Measurements from ENCODE around the gene REC114. TPM values are rescaled to one million over a fixed set of nuclear protein-coding genes. Genes with fewer than 3 reads are reported as not detected.

Gene REC114
- total and polyA plus RNA-seq, 2 of the 8 experiments (the other 6 are each of a cell fraction or from before 2014, with no cell fraction given), result 0.12 TPM; not detected in 1

DNA sequence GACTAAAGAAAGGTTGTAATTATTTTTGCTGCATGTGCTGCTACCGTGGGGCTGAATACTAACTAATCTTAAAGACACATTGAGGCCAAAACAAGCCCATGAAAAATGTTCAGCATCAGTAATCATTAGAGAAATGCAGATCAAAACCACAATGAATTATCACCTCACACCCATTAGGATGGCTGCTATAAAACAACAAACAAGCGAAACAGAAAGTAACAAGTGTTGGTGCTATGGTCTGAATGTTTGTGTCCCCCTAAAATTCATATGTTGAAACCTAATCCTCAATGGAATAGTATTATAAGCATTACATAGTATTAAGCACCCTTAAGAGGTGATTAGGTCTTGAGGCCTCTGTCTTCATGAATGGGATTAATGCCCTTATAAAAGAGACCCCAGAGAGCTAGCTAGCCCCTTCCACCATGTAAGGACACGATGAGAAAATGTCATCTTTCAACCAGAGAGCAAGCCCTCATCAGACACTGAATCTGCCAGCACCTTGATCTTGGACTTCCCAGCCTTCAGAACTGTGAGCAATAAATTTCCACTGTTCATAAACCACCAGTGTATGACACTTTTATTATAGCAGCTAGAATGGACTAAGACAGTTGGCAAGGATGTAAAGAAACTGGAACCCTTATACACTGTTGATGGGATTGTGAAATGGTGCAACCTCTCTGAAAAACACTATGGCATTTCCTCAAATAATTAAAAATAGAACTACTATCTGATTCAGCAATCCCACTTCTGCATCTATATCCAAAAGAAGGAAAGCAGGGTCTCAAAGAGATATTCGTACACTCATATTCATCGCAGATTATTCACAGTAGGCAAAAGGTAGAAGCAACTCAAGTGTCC lies 76.1 kb downstream of the REC114 start:
- H3K27ac ChIP-seq (ENCODE audit: low read depth, low read length), result no peak overlapping the region
- no peak overlapping the region for H3K4me3 ChIP-seq (ENCODE audit: extremely low read depth in 1 of 4, insufficient read depth in 2 of 4, low read depth in 3 of 4, low read length in 4 of 4)
- H2BK120ac ChIP-seq (replicated peaks; ENCODE audit: low read depth, low read length), result no peak overlapping the region
- no peak for DNase-seq (ENCODE audit: low read depth in 1 of 2, low spot score in 2 of 2)
- H3K79me2 ChIP-seq (ENCODE audit: control insufficient read depth in 1 of 2, insufficient read depth in 2 of 2, low read length in 2 of 2), result no peaks in the 10 kb centered on the region
- peak; percentile 60 for FAIRE-seq
- peak overlapping the region; percentile 36; the same call in 1 of the 2 replicates for H2BK20ac ChIP-seq (ENCODE audit: low read length)
- 0 out of 2 replicates have a peak, but pooled peaks have one; percentile 19 for TF ChIP-seq E2F6 (IDR thresholded peaks at IDR 0.05)
- TF ChIP-seq ASH2L (IDR thresholded peaks at IDR 0.05; ENCODE audit: low read length), result peak; percentile 2
- no peak for TF ChIP-seq CEBPB (IDR thresholded peaks at IDR 0.05; ENCODE audit: low read depth, low read length)
- no peaks in the 10 kb centered on the region; a peak in 1 of 4 replicates for H3K9me3 ChIP-seq (ENCODE audit: insufficient read depth in 2 of 2, low read depth in 1 of 2, low read length in 1 of 2)
- no peak overlapping the region for H3K18ac ChIP-seq (ENCODE audit: extremely low read depth, low read length)
- H3K4me2 ChIP-seq (ENCODE audit: insufficient read depth in 1 of 2, low read depth in 2 of 2, low read length in 2 of 2), result peak overlapping the region in 1 of 2 experiments; percentile 36; a peak in 1 of 4 replicates
- H3K14ac ChIP-seq (ENCODE audit: insufficient read length), result no peak overlapping the region
- no peak overlapping the region for H3K23ac ChIP-seq (ENCODE audit: insufficient read length)
- H2AFZ ChIP-seq (ENCODE audit: low read length), result no peak overlapping the region
- no peak overlapping the region for H2AK5ac ChIP-seq (ENCODE audit: low read depth, low read length)
- H4K20me1 ChIP-seq (replicated peaks in 1 of 2; ENCODE audit: control insufficient read depth in 1 of 2, insufficient read depth in 2 of 2, low read length in 2 of 2), result no peaks in the 10 kb centered on the region
- H3K9ac ChIP-seq (replicated peaks in 1 of 4; ENCODE audit: extremely low read depth in 1 of 4, low read depth in 3 of 4, low read length in 3 of 4), result no peak overlapping the region; a peak in 1 of 7 replicates
- no peaks in the 10 kb centered on the region for H3K23me2 ChIP-seq (ENCODE audit: low read depth, low read length)
- no peaks in the 10 kb centered on the region for H3K36me3 ChIP-seq (ENCODE audit: control insufficient read depth in 2 of 4, insufficient read depth in 4 of 4, low read length in 3 of 4)
- no peak overlapping the region for H2BK15ac ChIP-seq (ENCODE audit: low read length)
- ChIA-PET CTCF (ENCODE audit: partially characterized antibody) (interaction anchor here (1.0 to 1.3 kb wide), 4 partner anchors 55 to 183 kb away, joined by 3 to 7 read pairs (median 4); no protein-coding TSS in a partner anchor), POLR2A (ENCODE audit: partially characterized antibody) (interaction anchor here (1.4 kb wide), 1 partner anchor 10 kb away, joined by 4 read pairs; no protein-coding TSS in a partner anchor)
- 84% methylated on average over 5 of the region's 5 CpGs; no CpG with 5 or more reads in 1 of the 2 experiments for WGBS, 2 experiments (ENCODE audit: extremely low coverage in 1 of 2, insufficient coverage in 1 of 2, insufficient read length in 1 of 2, insufficient replicate concordance in 2 of 2, low coverage in 1 of 2, low lambda C conversion rate in 2 of 2, missing lambda C conversion rate in 1 of 2)
- H3K4ac ChIP-seq (replicated peaks; ENCODE audit: insufficient read length, low read depth, low read length), result no peak overlapping the region
- no peak overlapping the region for H2BK12ac ChIP-seq (ENCODE audit: low read depth, low read length)
- no peak overlapping the region for H4K5ac ChIP-seq (ENCODE audit: insufficient read length, low read depth, low read length)
- no peaks in the 10 kb centered on the region for H3K79me1 ChIP-seq (ENCODE audit: low read depth, low read length)
- H3K56ac ChIP-seq (replicated peaks; ENCODE audit: insufficient read length, low read depth, low read length), result no peak overlapping the region
- H3K4me1 ChIP-seq (replicated peaks in 1 of 4; ENCODE audit: control insufficient read depth in 3 of 4, insufficient read depth in 4 of 4, low read length in 3 of 4), result peaks cover 3 to 11% (median 5%) of the 10 kb centered on the region in 4 experiments; a peak in 4 of 7 replicates
- no peak overlapping the region for H4K8ac ChIP-seq (ENCODE audit: extremely low read depth, insufficient read depth, low read length)
- H2BK5ac ChIP-seq (ENCODE audit: low read depth, low read length), result no peak overlapping the region
- H4K91ac ChIP-seq (replicated peaks; ENCODE audit: insufficient read length, low read length), result no peak overlapping the region
- H3K27me3 ChIP-seq (replicated peaks in 1 of 4; ENCODE audit: control insufficient read depth in 3 of 4, extremely low read depth in 1 of 4, insufficient read depth in 3 of 4, low read length in 3 of 4), result no peaks in the 10 kb centered on the region
